Stimulated activated CD4-positive, alpha-beta T cell treated with anti-CD3 and anti-CD28 coated beads, Interleukin-12 subunit alpha, Interleukin-12 subunit beta, amount 100 ng/mL, for 48 hours (primary cell): ENCODE results near the gene MORC4.
"Not testable (repeated sequence)": the region's sequence is repeated elsewhere in the genome, so short reads cannot be mapped to it uniquely, and the experiment has no call there.

Source experiments
- DNase-seq, 3 donors: peaks; one replicate each; pipeline ENCODE4 v3.0.0-alpha.2; 2020; ENCODE audit warnings: low read depth in 2 of 3, low spot score in 1 of 3

MORC4 gene

GRCh38 chrX:107000013-107000515 is at the start of gene MORC4:
Gene MORC4, minus strand, starts transcription at chrX:107000212. Its CDS starts 243 bp downstream, at chrX:106999969.
- DNase-seq = peak; percentile 39 to 63 (median 41)

- no peak for DNase-seq
Measured at GRCh38 chrX:107047622-107048021, 47.6 kb upstream of the MORC4 start.

GRCh38 chrX:107029752-107030151 is 29.7 kb upstream of the MORC4 start:
- DNase-seq = no peak

- no peak for DNase-seq
Measured at GRCh38 chrX:107025545-107025944, 25.5 kb upstream of the MORC4 start.

- DNase-seq = no peak
Measured at GRCh38 chrX:107014936-107015335, 14.9 kb upstream of the MORC4 start.

GRCh38 chrX:107008034-107008433 is 8.0 kb upstream of the MORC4 start:
- no peak for DNase-seq

GRCh38 chrX:106999002-106999975 is 723 bp downstream of the MORC4 start:
- DNase-seq = peak; percentile 8 to 24 (median 22)

GRCh38 chrX:106997611-106998010 is 2.4 kb downstream of the MORC4 start:
- DNase-seq = no peak

- DNase-seq = no peak
Measured at GRCh38 chrX:106995678-106996077, 4.3 kb downstream of the MORC4 start.

GRCh38 chrX:106987488-106987887 is 12.5 kb downstream of the MORC4 start:
- DNase-seq = no peak

- DNase-seq = no peak
Measured at GRCh38 chrX:106980952-106981626, 18.9 kb downstream of the MORC4 start.

- no peak for DNase-seq
Measured at GRCh38 chrX:106976416-106976815, 23.6 kb downstream of the MORC4 start.

- DNase-seq = no peak
Measured at GRCh38 chrX:106973433-106974149, 26.4 kb downstream of the MORC4 start.

- DNase-seq = no peak
Measured at GRCh38 chrX:106972896-106973295, 27.1 kb downstream of the MORC4 start.

- not testable (repeated sequence) for DNase-seq
Measured at GRCh38 chrX:106966547-106966946, 33.5 kb downstream of the MORC4 start.

GRCh38 chrX:106964290-106964689 is 35.7 kb downstream of the MORC4 start:
- no peak for DNase-seq

GRCh38 chrX:106963111-106963510 is 36.9 kb downstream of the MORC4 start:
- DNase-seq = no peak

- no peak for DNase-seq
Measured at GRCh38 chrX:106959901-106960300, 40.1 kb downstream of the MORC4 start.

GRCh38 chrX:106957856-106958255 is 42.2 kb downstream of the MORC4 start:
- no peak for DNase-seq

GRCh38 chrX:106955004-106955772 is 44.8 kb downstream of the MORC4 start:
- no peak for DNase-seq

- no peak for DNase-seq
Measured at GRCh38 chrX:106954041-106954440, 46.0 kb downstream of the MORC4 start.
